Measurements from ENCODE around the gene USP22.

USP22 gene

DNA sequence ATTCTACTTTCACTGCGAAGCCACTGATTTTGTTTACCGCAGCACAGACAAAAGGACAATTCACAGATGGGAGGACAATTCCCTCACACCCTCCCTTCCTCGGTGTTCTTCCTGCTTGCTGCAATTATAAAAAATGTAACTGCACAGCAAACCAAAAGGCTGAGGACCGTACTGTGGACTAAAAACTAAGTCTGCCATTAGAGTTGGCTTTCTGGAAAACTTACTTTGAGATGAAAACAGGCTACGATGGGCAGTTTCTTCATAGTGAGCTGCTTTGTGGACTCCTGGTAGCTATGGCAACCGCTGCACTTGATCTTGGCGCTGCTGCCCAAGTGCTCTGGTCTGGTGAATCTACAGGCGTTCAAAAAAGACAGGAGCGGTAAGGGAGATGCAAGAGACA is 35.2 kb downstream of the USP22 start:
- TF ChIP-seq, protein P1, sequence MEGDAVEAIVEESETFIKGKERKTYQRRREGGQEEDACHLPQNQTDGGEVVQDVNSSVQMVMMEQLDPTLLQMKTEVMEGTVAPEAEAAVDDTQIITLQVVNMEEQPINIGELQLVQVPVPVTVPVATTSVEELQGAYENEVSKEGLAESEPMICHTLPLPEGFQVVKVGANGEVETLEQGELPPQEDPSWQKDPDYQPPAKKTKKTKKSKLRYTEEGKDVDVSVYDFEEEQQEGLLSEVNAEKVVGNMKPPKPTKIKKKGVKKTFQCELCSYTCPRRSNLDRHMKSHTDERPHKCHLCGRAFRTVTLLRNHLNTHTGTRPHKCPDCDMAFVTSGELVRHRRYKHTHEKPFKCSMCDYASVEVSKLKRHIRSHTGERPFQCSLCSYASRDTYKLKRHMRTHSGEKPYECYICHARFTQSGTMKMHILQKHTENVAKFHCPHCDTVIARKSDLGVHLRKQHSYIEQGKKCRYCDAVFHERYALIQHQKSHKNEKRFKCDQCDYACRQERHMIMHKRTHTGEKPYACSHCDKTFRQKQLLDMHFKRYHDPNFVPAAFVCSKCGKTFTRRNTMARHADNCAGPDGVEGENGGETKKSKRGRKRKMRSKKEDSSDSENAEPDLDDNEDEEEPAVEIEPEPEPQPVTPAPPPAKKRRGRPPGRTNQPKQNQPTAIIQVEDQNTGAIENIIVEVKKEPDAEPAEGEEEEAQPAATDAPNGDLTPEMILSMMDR (IDR thresholded peaks at IDR 0.05; ENCODE audit: low read length, missing control alignments), result no peak
- no peak for DNase-seq (ENCODE audit: low read depth)
- H3K4me3 ChIP-seq (replicated peaks; ENCODE audit: low read depth, low read length), result no peak overlapping the region

DNA sequence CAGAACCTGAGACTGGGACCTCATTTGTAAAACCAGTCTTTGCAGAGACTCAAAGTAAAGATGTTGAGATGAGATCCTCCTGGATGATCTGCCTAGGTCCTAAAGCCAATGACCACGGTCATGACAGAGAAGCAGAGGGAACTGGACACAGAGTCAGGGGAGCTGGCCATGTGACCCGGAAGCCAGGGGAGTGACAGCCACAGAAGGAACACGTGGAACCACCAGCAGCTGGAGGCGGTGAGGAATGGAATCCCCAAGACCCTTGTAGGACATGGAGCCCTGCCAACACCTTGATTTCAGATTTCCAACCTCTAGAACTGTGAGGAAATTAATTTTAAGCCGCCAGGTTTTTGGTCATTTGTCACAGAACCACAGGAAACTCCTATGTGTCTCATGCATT is 37.0 kb downstream of the USP22 start:
- no peak for DNase-seq (ENCODE audit: low read depth)
- H3K4me3 ChIP-seq (replicated peaks; ENCODE audit: low read depth, low read length), result no peak overlapping the region
- TF ChIP-seq, protein P1 (IDR thresholded peaks at IDR 0.05; ENCODE audit: low read length, missing control alignments), result no peak

DNA sequence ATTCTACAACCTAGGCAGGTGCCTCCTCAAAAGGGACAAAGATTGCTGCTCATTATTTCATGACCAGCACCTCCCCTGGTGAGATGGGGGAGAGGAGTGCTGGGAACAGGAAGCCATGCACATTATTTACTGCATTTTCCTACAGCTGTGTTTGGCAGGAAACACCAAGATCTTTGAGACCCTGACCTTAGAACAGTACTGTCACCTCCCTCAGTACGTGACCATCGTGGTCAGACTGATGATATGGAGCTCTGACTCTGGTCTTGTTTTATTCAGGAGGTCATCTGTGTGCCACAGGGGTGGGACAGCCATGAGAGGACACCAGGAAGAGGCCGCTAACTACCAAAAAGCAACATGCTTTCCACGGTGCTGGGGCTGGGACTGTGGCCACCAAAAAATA is 37.4 kb downstream of the USP22 start:
- TF ChIP-seq, protein P1 (IDR thresholded peaks at IDR 0.05; ENCODE audit: low read length, missing control alignments), result no peak
- no peak overlapping the region for H3K4me3 ChIP-seq (replicated peaks; ENCODE audit: low read depth, low read length)
- DNase-seq (ENCODE audit: low read depth), result no peak

DNA sequence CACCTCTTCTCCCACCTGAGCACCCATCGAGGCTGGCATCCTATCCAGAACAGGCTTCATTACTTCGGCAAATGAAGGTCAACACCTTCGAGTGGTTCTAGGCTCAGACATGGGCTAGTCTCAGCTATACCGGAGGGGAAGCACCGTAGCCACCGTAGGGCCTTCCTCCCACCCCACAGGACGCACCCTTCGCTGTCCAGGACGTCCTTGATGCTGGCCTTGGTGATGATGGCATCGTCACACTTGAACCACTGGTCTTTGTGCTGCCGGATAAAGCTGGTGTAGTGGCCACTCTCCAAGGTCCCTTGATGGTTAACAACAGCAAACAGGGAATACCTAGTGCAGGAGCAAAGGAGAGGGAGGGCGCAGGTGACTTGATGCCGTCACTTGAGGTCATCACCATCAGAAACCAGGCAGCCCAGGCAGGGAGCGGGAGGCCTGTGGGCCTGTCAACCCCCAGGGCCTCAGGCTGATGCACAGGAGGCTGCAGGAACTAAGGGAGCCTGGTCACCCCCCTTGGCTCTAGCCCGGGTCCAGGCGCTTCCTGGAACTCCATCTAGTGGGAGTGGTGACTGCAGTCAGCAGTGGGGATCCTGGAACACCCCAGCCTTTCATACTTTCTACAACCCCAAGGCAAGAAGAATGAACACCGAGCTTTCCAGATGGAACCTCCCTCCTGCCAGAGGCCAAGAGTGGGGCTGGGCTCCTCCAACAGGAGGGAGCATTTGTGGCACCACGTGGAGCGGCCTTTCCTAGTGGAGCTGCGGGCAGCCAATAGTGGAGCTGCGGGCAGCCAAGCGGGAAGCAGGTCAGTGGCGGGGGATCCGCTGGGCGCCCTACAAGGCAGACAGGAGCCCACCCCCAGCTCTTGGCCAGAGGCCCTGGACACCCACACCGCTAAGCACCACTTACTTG is 38.5 kb downstream of the USP22 start:
- TF ChIP-seq, protein P1 (IDR thresholded peaks at IDR 0.05; ENCODE audit: low read length, missing control alignments), result no peak
- no peak overlapping the region for H3K4me3 ChIP-seq (replicated peaks; ENCODE audit: low read depth, low read length)
- no peak for DNase-seq (ENCODE audit: low read depth)

DNA sequence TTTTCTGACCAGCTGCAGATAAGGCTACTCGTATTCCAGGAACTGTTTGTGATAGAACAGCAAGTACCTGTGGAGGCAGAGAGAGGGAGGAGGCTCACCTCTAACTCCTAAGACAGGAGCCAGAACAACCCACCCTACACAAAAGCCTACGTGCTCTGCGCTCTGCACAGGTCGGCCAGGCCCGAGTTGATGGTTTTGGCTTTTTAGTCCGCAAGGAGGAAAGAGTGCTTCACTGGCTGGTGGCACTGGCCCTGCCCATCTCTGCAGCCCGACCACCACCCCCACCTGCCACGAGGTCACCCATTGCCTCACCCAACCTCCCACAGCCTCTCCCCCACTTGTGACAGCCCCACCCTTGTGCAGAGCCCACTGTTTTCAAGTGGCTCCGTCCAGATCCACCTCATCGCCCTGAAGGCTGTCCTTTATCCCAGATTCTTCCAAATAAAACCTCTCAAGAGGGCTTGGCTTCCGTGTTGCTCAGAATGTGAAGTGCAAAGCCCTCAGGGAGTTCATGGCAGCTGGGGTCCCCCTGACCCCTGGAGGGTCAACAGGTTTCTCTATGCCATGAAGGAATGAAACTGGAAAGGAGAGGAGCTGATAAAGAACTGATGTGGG is 39.7 kb downstream of the USP22 start:
- no peak for DNase-seq (ENCODE audit: low read depth)
- H3K4me3 ChIP-seq (replicated peaks; ENCODE audit: low read depth, low read length), result no peak overlapping the region
- TF ChIP-seq, protein P1 (IDR thresholded peaks at IDR 0.05; ENCODE audit: low read length, missing control alignments), result no peak

DNA sequence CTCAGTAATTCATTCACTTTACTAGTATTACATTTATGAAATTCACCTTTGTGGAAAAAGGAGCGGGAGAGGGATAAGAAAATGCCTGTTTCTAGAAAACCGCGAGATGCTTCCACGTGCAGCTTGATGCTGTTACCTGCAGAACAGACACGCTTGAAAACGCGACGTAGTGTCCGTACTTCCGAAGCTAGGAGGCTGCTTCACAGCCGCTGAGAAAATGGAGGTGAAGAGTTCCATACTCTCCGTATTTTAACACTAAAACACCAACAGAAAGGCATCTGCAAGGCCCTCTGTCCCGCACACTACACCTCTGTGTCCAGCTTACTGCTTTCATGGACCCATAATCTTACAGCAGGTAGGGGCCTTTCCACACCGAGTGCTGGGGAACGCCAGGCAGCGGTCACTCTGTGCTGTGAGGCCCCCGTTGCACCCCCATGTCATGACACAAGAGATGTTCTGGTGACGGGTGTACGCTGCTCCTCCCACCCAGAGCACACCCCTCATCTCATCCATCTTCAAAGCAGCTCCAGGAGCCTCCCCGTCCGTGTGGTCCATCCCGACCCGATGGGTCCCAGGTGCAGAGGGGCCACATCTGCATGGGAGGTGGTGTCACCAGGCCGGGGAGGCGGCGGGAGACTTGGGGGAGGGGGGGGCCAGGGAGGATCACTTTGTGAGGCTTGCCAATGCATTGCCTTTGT is 40.4 kb downstream of the USP22 start:
- H3K4me3 ChIP-seq (replicated peaks; ENCODE audit: low read depth, low read length), result no peak overlapping the region
- TF ChIP-seq, protein P1 (IDR thresholded peaks at IDR 0.05; ENCODE audit: low read length, missing control alignments), result no peak
- DNase-seq (ENCODE audit: low read depth), result no peak

All from fibroblast of pulmonary artery (primary cell).